GM08714 (cell line): ENCODE results near the gene DCC.

Experiments used
- H3K4me3 ChIP-seq: fragments of 200-500 bp; sonication (Bioruptor generic); 2 replicates; pipeline ENCODE4 v1.5.1; 2014; ENCODE audit warnings: mild to moderate bottlenecking, low read length, inconsistent platforms
- ZNF274 ChIP-seq: IDR thresholded peaks from 2 replicates; pipeline ENCODE4 v1.6.1; 2012; ENCODE audit warnings: mild to moderate bottlenecking, low read depth, low read length

DCC gene

DNA sequence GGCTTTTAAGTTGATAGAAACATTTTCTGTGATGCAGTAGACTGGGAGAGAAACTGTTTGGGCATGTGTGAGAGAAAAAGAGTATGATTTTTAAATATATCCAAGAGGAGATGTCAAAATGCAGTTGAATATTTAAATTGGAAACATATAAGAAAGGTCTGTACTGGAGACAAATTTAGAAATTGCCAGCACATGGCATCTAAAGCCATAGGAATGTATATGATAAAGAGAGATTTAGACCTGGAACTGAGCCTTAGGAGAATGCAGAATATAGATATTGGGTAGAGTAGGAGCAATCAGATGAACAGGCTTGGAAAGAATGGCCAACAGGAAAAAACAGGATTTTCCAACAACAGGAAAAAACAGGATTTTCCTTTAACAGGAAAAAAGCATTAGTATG lies 1203.7 kb downstream of the DCC start:
- no peak overlapping the region for H3K4me3 ChIP-seq
- no peak for TF ChIP-seq ZNF274

GRCh38 chr18:53544917-53545316 lies 1204.9 kb downstream of the DCC start:
- no peak for TF ChIP-seq ZNF274
- no peak overlapping the region for H3K4me3 ChIP-seq

DNA sequence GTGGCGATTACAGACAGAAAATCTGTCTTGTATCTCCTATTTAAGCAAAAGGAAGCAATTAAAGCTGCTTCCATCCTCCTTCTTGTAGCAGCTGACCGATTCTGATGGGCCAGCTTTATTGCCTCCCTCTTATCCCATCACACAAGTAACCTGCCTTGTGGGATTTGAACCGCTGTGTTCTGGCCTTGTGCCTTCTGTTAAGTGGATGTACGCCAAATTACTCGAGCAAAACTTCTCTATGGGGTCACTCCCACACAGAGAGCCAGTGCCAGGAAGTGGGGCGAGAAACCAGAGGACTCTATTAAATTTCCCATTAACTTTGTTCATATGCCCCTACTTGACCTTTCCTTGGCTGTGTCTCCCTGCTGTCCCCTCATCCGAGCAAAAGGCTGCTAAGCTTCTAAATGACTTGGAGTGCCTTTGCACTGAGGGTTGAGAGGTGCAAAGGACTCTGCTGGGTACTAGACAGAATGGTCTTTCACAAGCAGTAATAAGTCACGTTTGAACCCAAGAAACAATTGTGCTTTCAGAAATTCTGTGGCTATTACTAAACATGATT lies 1212.0 kb downstream of the DCC start:
- no peak for TF ChIP-seq ZNF274
- no peak overlapping the region for H3K4me3 ChIP-seq

GRCh38 chr18:53553030-53553429 lies 1213.0 kb downstream of the DCC start:
- no peak overlapping the region for H3K4me3 ChIP-seq
- TF ChIP-seq ZNF274, result no peak

DNA sequence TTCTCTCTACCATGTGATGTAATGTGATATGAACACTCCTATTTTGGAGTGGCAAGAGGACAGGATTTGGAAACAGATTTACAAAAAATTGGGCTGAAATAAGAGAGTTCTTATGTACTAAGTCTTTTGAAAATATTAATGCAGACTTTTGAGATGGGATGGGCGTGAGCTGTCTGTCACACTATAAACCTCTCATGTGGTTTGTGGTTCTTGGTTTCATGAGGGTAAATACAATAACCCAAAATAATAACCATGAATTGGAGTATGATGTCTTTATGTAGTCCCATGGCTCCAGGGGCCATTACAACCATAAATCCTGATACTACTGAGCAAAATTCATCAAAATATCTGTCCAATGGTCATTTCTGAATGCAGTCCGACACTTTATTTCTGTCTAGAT lies 1216.5 kb downstream of the DCC start:
- no peak for TF ChIP-seq ZNF274
- H3K4me3 ChIP-seq, result no peak overlapping the region

DNA sequence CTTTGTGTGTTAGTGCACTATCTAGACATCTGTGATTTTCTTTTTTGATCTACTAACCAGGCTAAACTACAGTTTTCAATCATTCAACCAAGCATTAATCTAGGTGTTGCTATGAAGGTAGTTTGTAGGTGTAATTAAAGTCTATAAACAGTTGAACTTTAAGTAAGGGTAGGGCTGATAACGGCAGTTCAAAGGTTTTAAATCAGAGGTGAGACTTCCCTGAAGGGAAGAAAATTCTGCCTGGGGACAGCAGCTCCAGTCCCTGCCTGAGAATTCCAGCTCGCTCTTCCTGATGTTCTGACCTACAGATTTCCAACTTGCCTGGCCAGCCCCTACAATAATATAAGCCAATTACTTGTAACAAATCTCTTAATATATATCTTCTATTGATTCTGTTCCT lies 1220.5 kb downstream of the DCC start:
- TF ChIP-seq ZNF274, result no peak
- H3K4me3 ChIP-seq, result no peak overlapping the region

GRCh38 chr18:53566626-53567025 lies 1226.6 kb downstream of the DCC start:
- H3K4me3 ChIP-seq, result no peak overlapping the region
- no peak for TF ChIP-seq ZNF274

DNA sequence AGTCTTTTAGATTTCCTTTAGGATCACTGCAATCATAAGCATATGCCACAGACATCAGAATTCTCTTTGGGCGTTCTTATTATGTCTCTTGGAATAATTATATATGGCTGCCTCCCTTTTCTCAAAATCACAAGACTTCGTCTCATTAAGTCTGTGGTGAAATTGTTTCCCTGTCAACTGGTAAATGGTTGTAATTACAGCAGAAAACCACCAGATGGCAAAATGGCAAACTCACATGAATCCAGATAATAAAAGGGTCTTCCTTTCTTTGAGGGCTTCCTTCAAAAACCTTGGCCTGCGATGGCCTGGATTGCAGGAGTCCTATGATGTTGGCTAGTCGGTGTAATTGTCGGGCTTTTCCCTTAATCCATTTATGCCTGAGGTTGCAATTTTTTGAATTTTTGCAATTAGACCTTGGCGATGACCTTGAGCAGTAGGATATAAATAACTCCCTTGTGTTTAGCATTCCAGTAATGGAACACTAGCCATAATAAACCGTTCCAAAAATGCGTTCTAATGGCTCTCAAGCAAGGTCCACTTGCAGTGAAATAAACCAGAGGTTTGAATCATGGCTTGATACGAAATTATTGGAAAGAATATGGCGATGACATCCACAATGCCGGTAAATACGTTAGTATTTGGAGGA lies 1228.1 kb downstream of the DCC start:
- H3K4me3 ChIP-seq, result no peak overlapping the region
- no peak for TF ChIP-seq ZNF274
